Thyroid gland (tissue), 4 donors: ENCODE results near the gene LYPD6.

Experiments used
- POLR2A ChIP-seq, 2 donors: fragments of 450-650 bp; IDR thresholded peaks; one replicate each; pipeline ENCODE4 v1.6.1; 2017; ENCODE audit warnings: antibody characterized with exemption in 2 of 2, mild to moderate bottlenecking in 2 of 2, moderate library complexity in 1 of 2
- TF ChIP-seq, protein P1 (sequence below), 6 experiments: fragments of 200-600 bp in 3 of 6; fragments of 450-650 bp in 3 of 6; sonication (generic) in 3 of 6; IDR thresholded peaks; one replicate each; pipeline ENCODE4 v1.5.1; 2016 to 2019; ENCODE audit warnings: antibody characterized with exemption in 6 of 6, mild to moderate bottlenecking in 2 of 6, inconsistent platforms in 1 of 6, moderate library complexity in 1 of 6

GRCh38 chr2:149421791-149422190 lies 91.4 kb downstream of the LYPD6 start:
- TF ChIP-seq, protein P1, sequence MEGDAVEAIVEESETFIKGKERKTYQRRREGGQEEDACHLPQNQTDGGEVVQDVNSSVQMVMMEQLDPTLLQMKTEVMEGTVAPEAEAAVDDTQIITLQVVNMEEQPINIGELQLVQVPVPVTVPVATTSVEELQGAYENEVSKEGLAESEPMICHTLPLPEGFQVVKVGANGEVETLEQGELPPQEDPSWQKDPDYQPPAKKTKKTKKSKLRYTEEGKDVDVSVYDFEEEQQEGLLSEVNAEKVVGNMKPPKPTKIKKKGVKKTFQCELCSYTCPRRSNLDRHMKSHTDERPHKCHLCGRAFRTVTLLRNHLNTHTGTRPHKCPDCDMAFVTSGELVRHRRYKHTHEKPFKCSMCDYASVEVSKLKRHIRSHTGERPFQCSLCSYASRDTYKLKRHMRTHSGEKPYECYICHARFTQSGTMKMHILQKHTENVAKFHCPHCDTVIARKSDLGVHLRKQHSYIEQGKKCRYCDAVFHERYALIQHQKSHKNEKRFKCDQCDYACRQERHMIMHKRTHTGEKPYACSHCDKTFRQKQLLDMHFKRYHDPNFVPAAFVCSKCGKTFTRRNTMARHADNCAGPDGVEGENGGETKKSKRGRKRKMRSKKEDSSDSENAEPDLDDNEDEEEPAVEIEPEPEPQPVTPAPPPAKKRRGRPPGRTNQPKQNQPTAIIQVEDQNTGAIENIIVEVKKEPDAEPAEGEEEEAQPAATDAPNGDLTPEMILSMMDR (IDR thresholded peaks at IDR 0.05), result no peak
- no peak for TF ChIP-seq POLR2A (IDR thresholded peaks at IDR 0.05)
